B cell (primary cell): ENCODE measurements around the gene C2CD3.

Experiments used
- EZH2 ChIP-seq: IDR thresholded peaks from 2 replicates; pipeline ENCODE4 v1.6.1; 2012; ENCODE audit warnings: borderline replicate concordance, low read depth, mild to moderate bottlenecking, moderate library complexity, low read length; ENCODE audit not compliant: insufficient read depth, poor library complexity, severe bottlenecking
- TF ChIP-seq, protein P1 (sequence below): fragments of 200-600 bp; IDR thresholded peaks from one replicate; pipeline ENCODE4 v1.8.0; 2022; ENCODE audit warnings: antibody characterized with exemption, mild to moderate bottlenecking

DNA sequence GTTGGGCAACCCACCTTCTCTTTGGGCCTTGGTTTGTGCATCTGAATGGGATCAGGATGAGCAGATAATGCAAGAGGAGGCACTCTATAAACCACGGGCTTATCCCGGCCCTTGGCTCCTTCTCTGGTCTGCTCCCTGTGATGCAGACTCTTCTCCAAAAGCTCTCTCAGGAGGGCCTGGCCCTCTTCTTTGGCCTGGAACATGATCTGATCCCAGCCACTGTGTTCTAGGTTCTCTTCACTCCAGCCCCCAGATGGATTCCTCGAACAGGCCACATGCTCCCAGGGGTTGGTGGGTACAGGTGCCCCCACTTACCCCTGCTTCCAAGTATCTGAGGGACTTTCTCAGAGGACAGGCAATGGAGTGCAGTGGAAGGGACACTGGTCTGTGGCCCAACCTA lies 153.2 kb downstream of the C2CD3 start:
- TF ChIP-seq, protein P1, sequence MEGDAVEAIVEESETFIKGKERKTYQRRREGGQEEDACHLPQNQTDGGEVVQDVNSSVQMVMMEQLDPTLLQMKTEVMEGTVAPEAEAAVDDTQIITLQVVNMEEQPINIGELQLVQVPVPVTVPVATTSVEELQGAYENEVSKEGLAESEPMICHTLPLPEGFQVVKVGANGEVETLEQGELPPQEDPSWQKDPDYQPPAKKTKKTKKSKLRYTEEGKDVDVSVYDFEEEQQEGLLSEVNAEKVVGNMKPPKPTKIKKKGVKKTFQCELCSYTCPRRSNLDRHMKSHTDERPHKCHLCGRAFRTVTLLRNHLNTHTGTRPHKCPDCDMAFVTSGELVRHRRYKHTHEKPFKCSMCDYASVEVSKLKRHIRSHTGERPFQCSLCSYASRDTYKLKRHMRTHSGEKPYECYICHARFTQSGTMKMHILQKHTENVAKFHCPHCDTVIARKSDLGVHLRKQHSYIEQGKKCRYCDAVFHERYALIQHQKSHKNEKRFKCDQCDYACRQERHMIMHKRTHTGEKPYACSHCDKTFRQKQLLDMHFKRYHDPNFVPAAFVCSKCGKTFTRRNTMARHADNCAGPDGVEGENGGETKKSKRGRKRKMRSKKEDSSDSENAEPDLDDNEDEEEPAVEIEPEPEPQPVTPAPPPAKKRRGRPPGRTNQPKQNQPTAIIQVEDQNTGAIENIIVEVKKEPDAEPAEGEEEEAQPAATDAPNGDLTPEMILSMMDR = no peak
- no peak for TF ChIP-seq EZH2
